Body of pancreas (tissue), 4 donors: ENCODE measurements around the gene TMEM127. TPM values are rescaled to one million over a fixed set of nuclear protein-coding genes. Genes with fewer than 3 reads are reported as not detected.

ENCODE experiments used
- ATAC-seq: fragments of 150-250 bp; one replicate; pipeline ENCODE4 v1.9.1; 2016
- DNase-seq, 4 donors: peaks; one replicate each; pipeline ENCODE4 v3.0.0-alpha.2; 2019
- H3K27ac ChIP-seq, 4 donors: fragments of 200-600 bp; sonication (generic); 1 replicate in 3 of 4; 2 replicates in 1 of 4; pipeline versions ENCODE4 v1.5.1 to v1.6.1; 2016 to 2019; ENCODE audit warnings: mild to moderate bottlenecking in 1 of 4, mixed read lengths in 1 of 4, moderate library complexity in 1 of 4
- H3K27me3 ChIP-seq, 2 donors: fragments of 200-600 bp; sonication (generic); one replicate each; pipeline ENCODE4 v1.6.0; 2016; ENCODE audit warnings: mild to moderate bottlenecking in 1 of 2
- H3K36me3 ChIP-seq, 2 donors: fragments of 200-600 bp; sonication (generic); replicated peaks in 1 of 2; 2 replicates each; pipeline ENCODE4 v1.5.1; 2016; ENCODE audit warnings: low read depth in 2 of 2; ENCODE audit not compliant: insufficient read depth in 1 of 2
- H3K4me1 ChIP-seq: fragments of 200-600 bp; sonication (generic); one replicate; pipeline ENCODE4 v1.6.0; 2016
- H3K4me3 ChIP-seq, 2 donors: fragments of 200-600 bp; sonication (generic); 1 replicate in 1 of 2; 2 replicates in 1 of 2; pipeline ENCODE4 v1.5.1; 2016 to 2019
- H3K9me3 ChIP-seq, 3 donors: fragments of 200-600 bp; sonication (generic); 1 replicate in 2 of 3; 2 replicates in 1 of 3; pipeline ENCODE4 v1.5.1; 2016
- CTCF ChIP-seq, 7 experiments: fragments of 450-650 bp in 4 of 7; fragments of 200-600 bp in 3 of 7; sonication (generic) in 3 of 7; IDR thresholded peaks; one replicate each; pipeline ENCODE4 v1.5.1; 2016 to 2019; ENCODE audit warnings: antibody characterized with exemption in 7 of 7
- POLR2A ChIP-seq, 3 donors: fragments of 450-650 bp; IDR thresholded peaks; one replicate each; pipeline ENCODE4 v1.6.1; 2016; ENCODE audit warnings: antibody characterized with exemption in 3 of 3, mild to moderate bottlenecking in 2 of 3
- WGBS, 2 donors: methylation state at CpG; one replicate each; pipeline ENCODE4 v1.1.5; 2017; 5-methylcytosine and 5-hydroxymethylcytosine counted together
- intact Hi-C: fragments of 100-400 bp; cut with DNase I; formaldehyde crosslinking; loops from one replicate; pipeline ENCODE4 v1.15.1; 2023
- total RNA-seq, 2 donors: library from RNA; depleted of rRNA; stranded (reverse); fragments of >200 nt; gene quantifications; one replicate each; pipeline ENCODE4 v1.1.0, GENCODE V29; 2016

TMEM127 gene
- total RNA-seq, 2 donors from 2014 or later, result 22.1 to 33.5 TPM

- Histone ChIP-seq H3K27ac (peak overlapping the region; percentile 95 to 97 (median 96)), H3K4me3 (peak overlapping the region; percentile 18 to 81), H3K9me3 (no peaks in the 10 kb centered on the region), H3K27me3 (no peaks in the 10 kb centered on the region), H3K4me1 (peaks cover 43% of the 10 kb centered on the region), H3K36me3 (no peaks in the 10 kb centered on the region)
- WGBS, 2 donors, result 4 to 16% methylated on average over 5 to 21 of the region's 21 CpGs
- ATAC-seq (no peak), DNase-seq (no peak)
- TF ChIP-seq CTCF (IDR thresholded peaks at IDR 0.05) (no peak), POLR2A (IDR thresholded peaks at IDR 0.05) (no peak)
- intact Hi-C loops, result no loop called here
Observed at GRCh38 chr2:96209011-96209728, 56.6 kb downstream of the TMEM127 start.

- H3K36me3 ChIP-seq, result no peaks in the 10 kb centered on the region
- DNase-seq, result peak; percentile 99 to 100 (median 99)
- H3K9me3 ChIP-seq, result no peaks in the 10 kb centered on the region
- 0% methylated on average over 1 to 90 of the region's 100 CpGs for WGBS, 2 donors
- H3K27ac ChIP-seq, result peak within 1 kb of the TSS; percentile 95 to 97 (median 96)
- ATAC-seq, result peak; percentile 96
- TF ChIP-seq POLR2A (IDR thresholded peaks at IDR 0.05) (peak; percentile 93 to 98 (median 98)), CTCF (IDR thresholded peaks at IDR 0.05) (peak in 4 of 7 experiments; percentile 12 to 29 (median 24))
- H3K27me3 ChIP-seq, result no peaks in the 10 kb centered on the region
- intact Hi-C loops, result no loop called here
- H3K4me3 ChIP-seq, result peak within 1 kb of the TSS; percentile 81 to 88
- peaks cover 51% of the 10 kb centered on the region for H3K4me1 ChIP-seq
Observed at GRCh38 chr2:96208143-96209010, 57.4 kb downstream of the TMEM127 start, which contains the start of gene STARD7. Gene STARD7 (minus strand): TSS chr2:96208827. CDS start chr2:96208434, 393 bp downstream.

GRCh38 chr2:96207774-96208142 lies 58.0 kb downstream of the TMEM127 start:
- no peak for ATAC-seq
- Histone ChIP-seq H3K36me3 (no peaks in the 10 kb centered on the region), H3K4me3 (peak overlapping the region; percentile 81 to 88), H3K27me3 (no peaks in the 10 kb centered on the region), H3K9me3 (no peaks in the 10 kb centered on the region), H3K4me1 (peaks cover 57% of the 10 kb centered on the region), H3K27ac (peak overlapping the region; percentile 95 to 97 (median 96))
- intact Hi-C loops, result no loop called here
- no peak for TF ChIP-seq POLR2A (IDR thresholded peaks at IDR 0.05)
- DNase-seq, result no peak
- WGBS, 2 donors, result 0 to 1% methylated on average over 12 of the region's 12 CpGs

GRCh38 chr2:96207073-96207773 lies 58.6 kb downstream of the TMEM127 start:
- ATAC-seq (no peak), DNase-seq (no peak)
- H3K4me1 ChIP-seq, result peaks cover 60% of the 10 kb centered on the region
- H3K4me3 ChIP-seq, result peak overlapping the region; percentile 81 to 88
- H3K27ac ChIP-seq, result peak overlapping the region in 3 of 4 donors; percentile 95 to 97 (median 96)
- 3 to 4% methylated on average over 11 of the region's 11 CpGs for WGBS, 2 donors
- intact Hi-C loops, result no loop called here
- H3K9me3 ChIP-seq, result no peaks in the 10 kb centered on the region
- H3K36me3 ChIP-seq, result no peaks in the 10 kb centered on the region
- no peaks in the 10 kb centered on the region for H3K27me3 ChIP-seq
- no peak for TF ChIP-seq POLR2A (IDR thresholded peaks at IDR 0.05)
- no peak for TF ChIP-seq CTCF (IDR thresholded peaks at IDR 0.05)

GRCh38 chr2:96205888-96206287 lies 59.9 kb downstream of the TMEM127 start:
- Histone ChIP-seq H3K27me3 (no peaks in the 10 kb centered on the region), H3K4me3 (no peak overlapping the region), H3K4me1 (peaks cover 73% of the 10 kb centered on the region), H3K9me3 (no peaks in the 10 kb centered on the region), H3K36me3 (no peaks in the 10 kb centered on the region), H3K27ac (peak overlapping the region in 1 of 4 donors; percentile 6)
- DNase-seq (no peak), ATAC-seq (no peak)
- intact Hi-C loops, result no loop called here
- no peak for TF ChIP-seq CTCF (IDR thresholded peaks at IDR 0.05)
- no peak for TF ChIP-seq POLR2A (IDR thresholded peaks at IDR 0.05)
